GM23338 (cell line): ENCODE data around the gene RALBP1.

Experiments used
- CREB1 ChIP-seq: fragments of 250-450 bp; sonication (Bioruptor Pico); IDR thresholded peaks from 2 replicates; pipeline ENCODE4 v1.5.0; 2020; ENCODE audit warnings: low read depth, mild to moderate bottlenecking, moderate library complexity
- EZH2 ChIP-seq: fragments of 200-600 bp; sonication (generic); IDR thresholded peaks from one replicate; pipeline ENCODE4 v1.8.0; 2017; ENCODE audit warnings: antibody characterized with exemption, mild to moderate bottlenecking, low read depth; ENCODE audit not compliant: unreplicated experiment
- EZH2phosphoT487 ChIP-seq: fragments of 200-600 bp; sonication (generic); IDR thresholded peaks from one replicate; pipeline ENCODE4 v1.8.1; 2018; ENCODE audit warnings: antibody characterized with exemption; ENCODE audit not compliant: unreplicated experiment
- JUNB ChIP-seq: IDR thresholded peaks from one replicate; pipeline ENCODE4 v1.6.1; 2016; ENCODE audit warnings: antibody characterized with exemption; ENCODE audit not compliant: unreplicated experiment
- POLR2AphosphoS5 ChIP-seq: IDR thresholded peaks from 2 replicates; pipeline ENCODE4 v1.6.1; 2016; ENCODE audit warnings: antibody characterized with exemption, low read depth
- STAT1 ChIP-seq: IDR thresholded peaks from one replicate; pipeline ENCODE4 v1.6.1; 2016; ENCODE audit warnings: antibody characterized with exemption; ENCODE audit not compliant: unreplicated experiment
- ZNF114 ChIP-seq: fragments of 250-450 bp; sonication (Bioruptor Pico); IDR thresholded peaks from 2 replicates; pipeline ENCODE4 v1.5.0; 2020; ENCODE audit warnings: mild to moderate bottlenecking, moderate library complexity
- TF ChIP-seq, protein P1 (sequence below), 2 experiments: fragments of 200-600 bp in 1 of 2; sonication (generic) in 1 of 2; conservative IDR thresholded peaks; 2 replicates each; pipeline versions ENCODE4 v1.5.1 to v1.6.1; 2016 to 2017; ENCODE audit warnings: antibody characterized with exemption in 2 of 2, low read depth in 2 of 2, mild to moderate bottlenecking in 2 of 2, moderate library complexity in 1 of 2
- TF ChIP-seq, protein P2 (sequence below): IDR thresholded peaks from one replicate; pipeline ENCODE4 v1.6.1; 2018; ENCODE audit warnings: antibody characterized with exemption; ENCODE audit not compliant: unreplicated experiment
- TF ChIP-seq, protein P3 (sequence below): IDR thresholded peaks from 2 replicates; pipeline ENCODE4 v1.6.1; 2016; ENCODE audit warnings: antibody characterized with exemption

DNA sequence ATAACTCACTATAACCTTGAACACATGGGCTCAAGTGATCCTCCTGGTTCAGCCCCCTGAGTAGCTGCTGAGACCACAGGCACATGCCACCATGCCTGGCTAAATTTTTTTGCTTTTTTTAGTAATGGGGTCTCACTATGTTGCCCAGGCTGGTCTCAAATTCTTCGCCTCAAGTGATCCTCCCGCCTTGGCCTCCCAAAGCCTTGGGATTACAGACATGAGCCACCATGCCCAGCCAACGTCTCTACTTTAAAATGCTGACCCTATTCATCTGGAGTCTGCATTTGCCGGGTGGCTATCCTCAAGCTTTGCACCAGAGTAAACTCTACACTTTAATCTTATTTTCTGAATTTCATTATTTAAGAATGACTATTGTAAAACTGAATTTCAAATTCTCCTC is 37.6 kb upstream of the RALBP1 start:
- TF ChIP-seq EZH2: no peak
- TF ChIP-seq STAT1: no peak
- TF ChIP-seq, protein P1, sequence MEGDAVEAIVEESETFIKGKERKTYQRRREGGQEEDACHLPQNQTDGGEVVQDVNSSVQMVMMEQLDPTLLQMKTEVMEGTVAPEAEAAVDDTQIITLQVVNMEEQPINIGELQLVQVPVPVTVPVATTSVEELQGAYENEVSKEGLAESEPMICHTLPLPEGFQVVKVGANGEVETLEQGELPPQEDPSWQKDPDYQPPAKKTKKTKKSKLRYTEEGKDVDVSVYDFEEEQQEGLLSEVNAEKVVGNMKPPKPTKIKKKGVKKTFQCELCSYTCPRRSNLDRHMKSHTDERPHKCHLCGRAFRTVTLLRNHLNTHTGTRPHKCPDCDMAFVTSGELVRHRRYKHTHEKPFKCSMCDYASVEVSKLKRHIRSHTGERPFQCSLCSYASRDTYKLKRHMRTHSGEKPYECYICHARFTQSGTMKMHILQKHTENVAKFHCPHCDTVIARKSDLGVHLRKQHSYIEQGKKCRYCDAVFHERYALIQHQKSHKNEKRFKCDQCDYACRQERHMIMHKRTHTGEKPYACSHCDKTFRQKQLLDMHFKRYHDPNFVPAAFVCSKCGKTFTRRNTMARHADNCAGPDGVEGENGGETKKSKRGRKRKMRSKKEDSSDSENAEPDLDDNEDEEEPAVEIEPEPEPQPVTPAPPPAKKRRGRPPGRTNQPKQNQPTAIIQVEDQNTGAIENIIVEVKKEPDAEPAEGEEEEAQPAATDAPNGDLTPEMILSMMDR (conservative IDR thresholded peaks at IDR 0.05; ENCODE audit: low read depth in 2 of 2): no peak
- no peak for TF ChIP-seq CREB1
- TF ChIP-seq, protein P2, sequence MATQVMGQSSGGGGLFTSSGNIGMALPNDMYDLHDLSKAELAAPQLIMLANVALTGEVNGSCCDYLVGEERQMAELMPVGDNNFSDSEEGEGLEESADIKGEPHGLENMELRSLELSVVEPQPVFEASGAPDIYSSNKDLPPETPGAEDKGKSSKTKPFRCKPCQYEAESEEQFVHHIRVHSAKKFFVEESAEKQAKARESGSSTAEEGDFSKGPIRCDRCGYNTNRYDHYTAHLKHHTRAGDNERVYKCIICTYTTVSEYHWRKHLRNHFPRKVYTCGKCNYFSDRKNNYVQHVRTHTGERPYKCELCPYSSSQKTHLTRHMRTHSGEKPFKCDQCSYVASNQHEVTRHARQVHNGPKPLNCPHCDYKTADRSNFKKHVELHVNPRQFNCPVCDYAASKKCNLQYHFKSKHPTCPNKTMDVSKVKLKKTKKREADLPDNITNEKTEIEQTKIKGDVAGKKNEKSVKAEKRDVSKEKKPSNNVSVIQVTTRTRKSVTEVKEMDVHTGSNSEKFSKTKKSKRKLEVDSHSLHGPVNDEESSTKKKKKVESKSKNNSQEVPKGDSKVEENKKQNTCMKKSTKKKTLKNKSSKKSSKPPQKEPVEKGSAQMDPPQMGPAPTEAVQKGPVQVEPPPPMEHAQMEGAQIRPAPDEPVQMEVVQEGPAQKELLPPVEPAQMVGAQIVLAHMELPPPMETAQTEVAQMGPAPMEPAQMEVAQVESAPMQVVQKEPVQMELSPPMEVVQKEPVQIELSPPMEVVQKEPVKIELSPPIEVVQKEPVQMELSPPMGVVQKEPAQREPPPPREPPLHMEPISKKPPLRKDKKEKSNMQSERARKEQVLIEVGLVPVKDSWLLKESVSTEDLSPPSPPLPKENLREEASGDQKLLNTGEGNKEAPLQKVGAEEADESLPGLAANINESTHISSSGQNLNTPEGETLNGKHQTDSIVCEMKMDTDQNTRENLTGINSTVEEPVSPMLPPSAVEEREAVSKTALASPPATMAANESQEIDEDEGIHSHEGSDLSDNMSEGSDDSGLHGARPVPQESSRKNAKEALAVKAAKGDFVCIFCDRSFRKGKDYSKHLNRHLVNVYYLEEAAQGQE: no peak
- TF ChIP-seq POLR2AphosphoS5: no peak
- TF ChIP-seq, protein P3, sequence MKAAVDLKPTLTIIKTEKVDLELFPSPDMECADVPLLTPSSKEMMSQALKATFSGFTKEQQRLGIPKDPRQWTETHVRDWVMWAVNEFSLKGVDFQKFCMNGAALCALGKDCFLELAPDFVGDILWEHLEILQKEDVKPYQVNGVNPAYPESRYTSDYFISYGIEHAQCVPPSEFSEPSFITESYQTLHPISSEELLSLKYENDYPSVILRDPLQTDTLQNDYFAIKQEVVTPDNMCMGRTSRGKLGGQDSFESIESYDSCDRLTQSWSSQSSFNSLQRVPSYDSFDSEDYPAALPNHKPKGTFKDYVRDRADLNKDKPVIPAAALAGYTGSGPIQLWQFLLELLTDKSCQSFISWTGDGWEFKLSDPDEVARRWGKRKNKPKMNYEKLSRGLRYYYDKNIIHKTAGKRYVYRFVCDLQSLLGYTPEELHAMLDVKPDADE: no peak
- no peak for TF ChIP-seq EZH2phosphoT487
- no peak for TF ChIP-seq ZNF114 (CRISPR knock-in tag)
- TF ChIP-seq JUNB: no peak
